A673 (cell line): Measurements from ENCODE around the gene NSRP1.

Experiments used
- EZH2 ChIP-seq: fragments of 200-600 bp; sonication (generic); IDR thresholded peaks from 2 replicates; pipeline ENCODE4 v1.6.1; 2017; ENCODE audit warnings: borderline replicate concordance, low read depth, mild to moderate bottlenecking, mixed read lengths, antibody characterized with exemption, low read length; ENCODE audit not compliant: poor library complexity, severe bottlenecking
- TF ChIP-seq, protein P1 (sequence below): fragments of 300-800, 200-600 bp; sonication (generic); conservative IDR thresholded peaks from 2 replicates; pipeline ENCODE4 v1.5.1; 2017; ENCODE audit warnings: low read depth, mild to moderate bottlenecking, antibody characterized with exemption, low read length, moderate library complexity, mixed read lengths

GRCh38 chr17:30222251-30222650 is 105.6 kb downstream of the NSRP1 start:
- TF ChIP-seq, protein P1, sequence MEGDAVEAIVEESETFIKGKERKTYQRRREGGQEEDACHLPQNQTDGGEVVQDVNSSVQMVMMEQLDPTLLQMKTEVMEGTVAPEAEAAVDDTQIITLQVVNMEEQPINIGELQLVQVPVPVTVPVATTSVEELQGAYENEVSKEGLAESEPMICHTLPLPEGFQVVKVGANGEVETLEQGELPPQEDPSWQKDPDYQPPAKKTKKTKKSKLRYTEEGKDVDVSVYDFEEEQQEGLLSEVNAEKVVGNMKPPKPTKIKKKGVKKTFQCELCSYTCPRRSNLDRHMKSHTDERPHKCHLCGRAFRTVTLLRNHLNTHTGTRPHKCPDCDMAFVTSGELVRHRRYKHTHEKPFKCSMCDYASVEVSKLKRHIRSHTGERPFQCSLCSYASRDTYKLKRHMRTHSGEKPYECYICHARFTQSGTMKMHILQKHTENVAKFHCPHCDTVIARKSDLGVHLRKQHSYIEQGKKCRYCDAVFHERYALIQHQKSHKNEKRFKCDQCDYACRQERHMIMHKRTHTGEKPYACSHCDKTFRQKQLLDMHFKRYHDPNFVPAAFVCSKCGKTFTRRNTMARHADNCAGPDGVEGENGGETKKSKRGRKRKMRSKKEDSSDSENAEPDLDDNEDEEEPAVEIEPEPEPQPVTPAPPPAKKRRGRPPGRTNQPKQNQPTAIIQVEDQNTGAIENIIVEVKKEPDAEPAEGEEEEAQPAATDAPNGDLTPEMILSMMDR, result no peak
- no peak for TF ChIP-seq EZH2
